ENCODE data around the gene HEPACAM. TPM values are rescaled to one million over a fixed set of nuclear protein-coding genes. Genes with fewer than 3 reads are reported as not detected.

HEPACAM gene
- total RNA-seq, 1 donor from 2014 or later, result under 0.01 TPM

- no peak for DNase-seq (ENCODE audit: low read depth)
- no peak overlapping the region for H3K4me3 ChIP-seq (ENCODE audit: low read depth, low read length)
- no peak for TF ChIP-seq CTCF (conservative IDR thresholded peaks at IDR 0.05; ENCODE audit: low read depth, low read length)
These were observed 54.9 kb downstream of the HEPACAM start for GRCh38 chr11:124880958-124881357.

DNA sequence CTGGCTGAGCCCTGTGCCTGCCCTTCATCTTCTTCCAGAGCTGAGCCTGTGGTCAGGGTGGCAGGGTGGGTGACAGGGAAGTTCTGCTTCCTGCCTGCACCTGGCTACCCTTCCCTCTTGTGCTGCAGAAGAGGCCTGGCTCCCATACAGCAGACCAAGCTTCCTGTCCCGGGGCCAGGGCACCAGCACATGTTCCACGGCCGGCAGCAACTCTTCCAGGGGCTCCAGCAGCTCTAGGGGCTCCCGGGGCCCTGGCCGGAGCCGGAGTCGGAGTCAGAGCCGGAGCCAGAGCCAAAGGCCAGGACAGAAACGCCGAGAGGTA is 55.6 kb downstream of the HEPACAM start:
- H3K4me3 ChIP-seq (ENCODE audit: low read depth, low read length), result no peak overlapping the region
- no peak for TF ChIP-seq CTCF (conservative IDR thresholded peaks at IDR 0.05; ENCODE audit: low read depth, low read length)
- DNase-seq (ENCODE audit: low read depth), result no peak

GRCh38 chr11:124879493-124880289 is 56.2 kb downstream of the HEPACAM start:
- H3K4me3 ChIP-seq (ENCODE audit: low read depth, low read length), result no peak overlapping the region
- no peak for TF ChIP-seq CTCF (conservative IDR thresholded peaks at IDR 0.05; ENCODE audit: low read depth, low read length)
- DNase-seq (ENCODE audit: low read depth), result no peak

DNA sequence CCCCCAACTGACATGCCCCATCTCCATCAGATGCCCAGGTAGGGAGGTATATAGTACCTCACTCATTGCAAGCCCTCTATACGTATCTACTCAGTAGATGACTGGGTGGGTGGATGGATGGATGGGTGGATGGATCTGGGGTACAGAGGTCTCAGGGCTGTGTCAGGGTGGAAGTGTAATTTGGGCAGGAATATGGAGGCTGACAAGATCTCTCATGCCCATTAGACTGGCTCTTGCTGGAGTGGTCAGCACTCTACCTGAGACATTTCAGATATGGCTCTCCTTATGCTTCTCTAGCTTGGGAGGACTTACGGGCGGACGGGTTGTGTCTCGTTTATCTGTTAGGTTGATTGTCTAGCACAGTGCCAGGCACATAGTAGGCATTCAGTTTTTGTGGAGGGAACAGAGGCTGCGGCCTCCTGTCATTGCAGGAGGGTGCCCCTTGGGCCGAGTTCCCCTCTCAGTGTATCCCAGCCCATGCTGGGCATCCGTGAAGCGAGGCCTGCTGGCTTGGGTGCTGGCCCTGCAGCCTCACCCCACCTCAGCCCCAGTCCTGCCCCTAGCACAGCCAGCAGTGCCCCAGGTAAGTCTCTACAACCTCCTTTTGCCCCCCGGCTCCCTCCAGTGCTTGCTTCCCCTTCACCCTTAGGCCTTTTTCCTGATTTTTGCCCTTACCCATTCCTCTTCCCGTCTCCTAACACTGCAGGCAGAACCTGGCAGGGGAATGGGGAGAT is 56.9 kb downstream of the HEPACAM start:
- H3K4me3 ChIP-seq (ENCODE audit: low read depth, low read length), result no peak overlapping the region
- no peak for TF ChIP-seq CTCF (conservative IDR thresholded peaks at IDR 0.05; ENCODE audit: low read depth, low read length)
- DNase-seq (ENCODE audit: low read depth), result no peak

- DNase-seq (ENCODE audit: low read depth), result no peak
- no peak for TF ChIP-seq CTCF (conservative IDR thresholded peaks at IDR 0.05; ENCODE audit: low read depth, low read length)
- no peak overlapping the region for H3K4me3 ChIP-seq (ENCODE audit: low read depth, low read length)
These were observed 57.7 kb downstream of the HEPACAM start for GRCh38 chr11:124877910-124878758.

- no peak for TF ChIP-seq CTCF (conservative IDR thresholded peaks at IDR 0.05; ENCODE audit: low read depth, low read length)
- H3K4me3 ChIP-seq (ENCODE audit: low read depth, low read length), result no peak overlapping the region
- DNase-seq (ENCODE audit: low read depth), result no peak
These were observed 58.3 kb downstream of the HEPACAM start for GRCh38 chr11:124877631-124877909.
